Measurements from ENCODE around the gene PLA2G6. TPM values are rescaled to one million over a fixed set of nuclear protein-coding genes. Genes with fewer than 3 reads are reported as not detected.

PLA2G6 gene
- total RNA-seq, 5 donors from 2014 or later (not counting 1 experiment from before 2014, with no cell fraction given) = 93.6 to 197 (median 162) TPM

DNA sequence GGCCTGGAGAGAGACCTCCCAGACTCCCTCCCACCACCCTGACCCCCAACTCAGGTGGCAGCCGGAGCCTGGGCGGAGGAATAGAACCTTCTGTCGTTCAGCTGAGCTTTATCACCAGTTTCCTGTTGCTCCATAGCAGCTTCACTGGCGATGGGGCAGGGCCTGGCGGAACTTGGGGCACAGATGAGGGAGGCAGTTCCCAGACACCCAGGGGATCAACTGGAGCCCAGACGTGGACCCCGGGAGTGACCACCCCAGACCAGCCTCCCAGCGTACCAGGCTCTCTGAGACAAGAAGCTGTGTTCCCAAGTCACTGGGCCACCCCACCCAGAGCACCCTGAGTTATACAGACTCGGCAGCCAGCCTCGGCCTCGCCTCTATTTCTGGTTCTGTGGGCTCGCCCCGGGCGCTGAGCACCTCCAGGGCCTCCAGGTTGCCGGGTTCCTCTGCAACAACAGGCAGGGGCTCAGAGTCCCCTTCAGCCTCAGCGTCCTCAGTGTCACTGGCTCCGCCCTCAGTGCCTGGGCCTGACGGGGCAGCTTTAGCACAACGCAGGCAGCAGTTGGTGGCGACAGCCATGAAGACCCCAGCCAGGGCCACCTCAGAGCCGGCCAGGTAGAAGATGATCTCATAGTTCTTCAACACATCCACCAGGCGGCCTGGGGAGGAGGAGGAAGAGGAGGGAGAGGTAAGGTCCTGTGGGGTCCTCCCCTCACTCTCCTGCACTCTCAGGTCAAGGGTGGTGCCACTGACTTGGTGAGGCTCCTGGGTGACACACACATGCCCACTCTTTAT lies 103.4 kb downstream of the PLA2G6 start:
- H3K27ac Mint-ChIP-seq = no peak overlapping the region
- no peak overlapping the region for H3K4me3 Mint-ChIP-seq
- no peak overlapping the region for H3K27ac ChIP-seq (ENCODE audit: low read length)
- peaks cover 10 to 20% of the 10 kb centered on the region in 2 donors for H3K27me3 Mint-ChIP-seq
- WGBS (ENCODE audit: insufficient coverage) = 86% methylated on average over 14 of the region's 22 CpGs
- ATAC-seq (replicated peaks in 1 of 4) = no peak
- H3K4me3 ChIP-seq (ENCODE audit: control insufficient read depth in 1 of 2, extremely low read depth in 1 of 2, low read length in 1 of 2) = no peak overlapping the region
- H3K36me3 ChIP-seq (ENCODE audit: control insufficient read depth in 2 of 2, extremely low read depth in 1 of 2, insufficient read depth in 1 of 2, low read length in 1 of 2) = peaks cover 2 to 6% of the 10 kb centered on the region in 2 donors
- peaks cover 0 to 7% (median 1%) of the 10 kb centered on the region in 3 donors for H3K4me1 Mint-ChIP-seq
- DNase-seq = no peak
- POLR2A ChIA-PET = no interaction called here
- CTCF ChIA-PET = no interaction called here
- H3K27me3 ChIP-seq (replicated peaks in 1 of 2; ENCODE audit: control insufficient read depth in 2 of 2, extremely low read depth in 1 of 2, insufficient read depth in 2 of 2, low read length in 1 of 2) = peaks cover 0 to 42% of the 10 kb centered on the region in 2 experiments
- H3K9me3 Mint-ChIP-seq = no peaks in the 10 kb centered on the region
- H3K9me3 ChIP-seq = no peaks in the 10 kb centered on the region
- H3K4me1 ChIP-seq (ENCODE audit: control insufficient read depth in 1 of 2, extremely low read depth in 1 of 2, insufficient read depth in 2 of 2, low read length in 2 of 2) = peaks cover 0 to 16% of the 10 kb centered on the region in 2 experiments
- peaks cover 8% of the 10 kb centered on the region for H3K36me3 Mint-ChIP-seq

DNA sequence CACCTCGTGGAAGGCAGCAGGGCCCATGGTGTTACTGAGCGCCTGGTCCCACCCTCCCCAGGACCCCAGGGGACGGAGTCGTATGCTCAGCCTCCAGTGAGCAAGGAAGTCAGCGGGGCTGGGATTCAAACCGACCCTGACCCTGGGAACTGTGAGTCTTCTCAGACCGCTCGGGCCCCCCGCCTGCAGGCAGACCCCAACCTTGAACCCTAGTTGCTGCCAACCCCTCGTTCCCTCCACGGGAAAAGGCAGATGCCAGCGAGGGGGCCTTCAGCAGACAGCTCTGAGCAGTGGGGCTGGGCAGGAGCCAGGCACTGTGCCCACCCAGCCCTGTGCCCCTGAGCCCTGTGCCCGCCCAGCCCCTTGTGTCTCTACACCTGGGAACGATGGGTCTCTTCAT lies 104.0 kb downstream of the PLA2G6 start:
- H3K4me1 ChIP-seq (ENCODE audit: control insufficient read depth in 1 of 2, extremely low read depth in 1 of 2, insufficient read depth in 2 of 2, low read length in 2 of 2) = peaks cover 0 to 16% of the 10 kb centered on the region in 2 experiments
- no peak overlapping the region for H3K4me3 Mint-ChIP-seq
- peaks cover 0 to 35% of the 10 kb centered on the region in 2 experiments for H3K27me3 ChIP-seq (replicated peaks in 1 of 2; ENCODE audit: control insufficient read depth in 2 of 2, extremely low read depth in 1 of 2, insufficient read depth in 2 of 2, low read length in 1 of 2)
- H3K9me3 ChIP-seq = no peaks in the 10 kb centered on the region
- H3K4me1 Mint-ChIP-seq = peaks cover 0 to 7% (median 1%) of the 10 kb centered on the region in 3 donors
- peaks cover 9 to 15% of the 10 kb centered on the region in 2 donors for H3K27me3 Mint-ChIP-seq
- ChIA-PET CTCF (no interaction called here), POLR2A (no interaction called here)
- ATAC-seq (replicated peaks in 1 of 4) (no peak), DNase-seq (no peak)
- no peak overlapping the region for H3K27ac ChIP-seq (ENCODE audit: low read length)
- no peak overlapping the region for H3K27ac Mint-ChIP-seq
- 85% methylated on average over 14 of the region's 14 CpGs for WGBS (ENCODE audit: insufficient coverage)
- H3K4me3 ChIP-seq (ENCODE audit: control insufficient read depth in 1 of 2, extremely low read depth in 1 of 2, low read length in 1 of 2) = no peak overlapping the region
- peaks cover 2 to 13% of the 10 kb centered on the region in 2 donors for H3K36me3 ChIP-seq (ENCODE audit: control insufficient read depth in 2 of 2, extremely low read depth in 1 of 2, insufficient read depth in 1 of 2, low read length in 1 of 2)
- no peaks in the 10 kb centered on the region for H3K9me3 Mint-ChIP-seq
- peaks cover 14% of the 10 kb centered on the region for H3K36me3 Mint-ChIP-seq

DNA sequence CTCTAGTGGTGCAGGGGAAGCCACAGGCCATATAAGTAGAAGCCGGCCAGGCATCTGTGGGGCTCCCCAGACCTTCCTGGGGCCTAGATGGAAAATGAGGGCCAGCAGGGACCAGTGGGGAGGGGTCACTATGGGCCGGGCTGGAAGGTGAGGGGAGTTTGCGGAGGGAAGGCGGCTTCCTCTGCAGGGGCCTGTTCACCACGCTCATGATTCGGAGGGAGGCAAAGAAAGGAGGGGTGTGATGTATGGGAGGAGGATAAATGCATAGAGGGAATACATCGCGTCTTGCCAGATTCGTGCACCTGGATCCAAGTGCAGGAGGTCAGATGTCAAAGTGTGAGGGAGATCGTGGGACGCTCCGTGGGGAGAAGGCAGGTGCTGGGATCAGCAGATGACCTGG lies 104.5 kb downstream of the PLA2G6 start:
- H3K27me3 ChIP-seq (replicated peaks in 1 of 2; ENCODE audit: control insufficient read depth in 2 of 2, extremely low read depth in 1 of 2, insufficient read depth in 2 of 2, low read length in 1 of 2) = peaks cover 0 to 30% of the 10 kb centered on the region in 2 experiments
- ATAC-seq (replicated peaks in 1 of 4) (no peak), DNase-seq (no peak)
- Mint-ChIP-seq H3K4me3 (no peak overlapping the region), H3K4me1 (peaks cover 0 to 7% (median 1%) of the 10 kb centered on the region in 3 donors), H3K27me3 (peaks cover 9 to 15% of the 10 kb centered on the region in 2 donors), H3K27ac (no peak overlapping the region), H3K36me3 (peaks cover 18% of the 10 kb centered on the region), H3K9me3 (no peaks in the 10 kb centered on the region)
- CTCF ChIA-PET = no interaction called here
- no peaks in the 10 kb centered on the region for H3K9me3 ChIP-seq
- H3K36me3 ChIP-seq (ENCODE audit: control insufficient read depth in 2 of 2, extremely low read depth in 1 of 2, insufficient read depth in 1 of 2, low read length in 1 of 2) = peaks cover 2 to 16% of the 10 kb centered on the region in 2 donors
- WGBS (ENCODE audit: insufficient coverage) = 91% methylated on average over 12 of the region's 12 CpGs
- POLR2A ChIA-PET = no interaction called here
- no peak overlapping the region for H3K4me3 ChIP-seq (ENCODE audit: control insufficient read depth in 1 of 2, extremely low read depth in 1 of 2, low read length in 1 of 2)
- no peak overlapping the region for H3K27ac ChIP-seq (ENCODE audit: low read length)
- H3K4me1 ChIP-seq (ENCODE audit: control insufficient read depth in 1 of 2, extremely low read depth in 1 of 2, insufficient read depth in 2 of 2, low read length in 2 of 2) = peaks cover 0 to 11% of the 10 kb centered on the region in 2 experiments

DNA sequence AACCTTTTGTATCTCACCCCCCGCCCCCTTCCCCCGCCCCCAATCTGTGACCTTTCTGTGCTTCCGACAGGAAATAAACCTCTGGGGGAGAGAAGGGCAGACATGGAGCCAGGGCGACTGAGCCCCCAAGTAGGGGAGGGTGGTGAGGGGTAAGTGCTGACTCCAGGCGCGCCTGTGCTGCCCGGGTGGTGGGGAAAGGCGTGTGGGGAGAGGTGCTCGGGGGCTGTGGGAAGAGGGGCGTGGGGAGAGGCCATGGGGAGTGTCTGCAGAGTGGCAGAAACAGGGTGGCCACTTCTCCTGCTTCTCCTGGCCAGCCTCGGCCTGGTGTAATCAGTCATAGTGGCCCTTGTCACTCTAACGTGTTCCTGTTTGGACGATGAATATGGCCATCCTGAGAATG lies 105.7 kb downstream of the PLA2G6 start:
- Histone ChIP-seq H3K9me3 (no peaks in the 10 kb centered on the region), H3K27ac (ENCODE audit: low read length) (no peak overlapping the region), H3K27me3 (replicated peaks in 1 of 2; ENCODE audit: control insufficient read depth in 2 of 2, extremely low read depth in 1 of 2, insufficient read depth in 2 of 2, low read length in 1 of 2) (peaks cover 0 to 21% of the 10 kb centered on the region in 2 experiments), H3K4me3 (ENCODE audit: control insufficient read depth in 1 of 2, extremely low read depth in 1 of 2, low read length in 1 of 2) (no peak overlapping the region), H3K36me3 (ENCODE audit: control insufficient read depth in 2 of 2, extremely low read depth in 1 of 2, insufficient read depth in 1 of 2, low read length in 1 of 2) (peaks cover 7 to 24% of the 10 kb centered on the region in 2 donors), H3K4me1 (ENCODE audit: control insufficient read depth in 1 of 2, extremely low read depth in 1 of 2, insufficient read depth in 2 of 2, low read length in 2 of 2) (peaks cover 0 to 4% of the 10 kb centered on the region in 2 experiments)
- ChIA-PET CTCF (no interaction called here), POLR2A (no interaction called here)
- peaks cover 9 to 12% of the 10 kb centered on the region in 2 donors for H3K27me3 Mint-ChIP-seq
- H3K4me1 Mint-ChIP-seq = peaks cover 0 to 3% (median 0%) of the 10 kb centered on the region in 3 donors
- 91% methylated on average over 8 of the region's 13 CpGs for WGBS (ENCODE audit: insufficient coverage)
- ATAC-seq (replicated peaks in 1 of 4) (no peak), DNase-seq (no peak)
- H3K9me3 Mint-ChIP-seq = no peaks in the 10 kb centered on the region
- H3K4me3 Mint-ChIP-seq = no peak overlapping the region
- no peak overlapping the region for H3K27ac Mint-ChIP-seq
- H3K36me3 Mint-ChIP-seq = peaks cover 23% of the 10 kb centered on the region

DNA sequence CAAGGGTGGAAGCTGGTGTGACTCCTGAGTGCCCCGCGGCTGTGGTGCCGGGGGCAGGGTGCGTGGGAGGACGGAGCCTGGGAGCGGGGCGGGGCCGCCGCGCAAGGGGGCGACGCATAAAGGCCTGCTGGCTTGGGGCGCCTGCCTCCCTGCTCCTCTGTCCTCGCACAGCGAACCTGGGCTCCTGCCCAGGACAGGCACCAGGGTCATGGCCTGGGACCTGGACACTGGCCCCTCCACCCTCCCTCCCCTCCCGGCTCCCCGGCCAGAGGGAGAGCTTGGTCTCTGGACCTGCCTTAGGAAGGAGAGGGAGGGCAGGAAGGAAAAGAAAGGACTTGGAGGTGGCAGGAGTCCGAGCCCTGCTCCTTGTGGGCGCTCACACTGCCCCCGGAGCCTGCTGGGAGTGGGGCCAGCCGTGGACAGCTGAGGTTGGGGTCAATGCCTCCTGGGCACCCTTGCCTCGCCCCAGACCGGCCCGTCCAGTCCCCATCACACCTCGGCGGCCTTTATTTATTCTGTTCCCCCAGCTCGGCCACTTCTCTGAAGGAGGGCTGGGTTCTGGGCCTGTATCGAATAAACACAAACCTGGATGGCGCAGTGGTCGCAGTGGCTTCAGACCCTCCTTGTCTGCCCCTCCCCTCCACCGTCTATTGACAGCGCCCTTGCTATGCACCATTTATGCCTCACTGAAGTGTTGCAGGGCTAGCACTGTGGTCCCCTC lies 106.4 kb downstream of the PLA2G6 start:
- H3K9me3 Mint-ChIP-seq = no peaks in the 10 kb centered on the region
- H3K27me3 Mint-ChIP-seq = peaks cover 8 to 11% of the 10 kb centered on the region in 2 donors
- Histone ChIP-seq H3K4me1 (ENCODE audit: control insufficient read depth in 1 of 2, extremely low read depth in 1 of 2, insufficient read depth in 2 of 2, low read length in 2 of 2) (no peaks in the 10 kb centered on the region), H3K4me3 (ENCODE audit: control insufficient read depth in 1 of 2, extremely low read depth in 1 of 2, low read length in 1 of 2) (no peak overlapping the region), H3K27me3 (replicated peaks in 1 of 2; ENCODE audit: control insufficient read depth in 2 of 2, extremely low read depth in 1 of 2, insufficient read depth in 2 of 2, low read length in 1 of 2) (peaks cover 0 to 16% of the 10 kb centered on the region in 2 experiments), H3K27ac (ENCODE audit: low read length) (no peak overlapping the region), H3K36me3 (ENCODE audit: control insufficient read depth in 2 of 2, extremely low read depth in 1 of 2, insufficient read depth in 1 of 2, low read length in 1 of 2) (peaks cover 7 to 24% of the 10 kb centered on the region in 2 donors), H3K9me3 (no peaks in the 10 kb centered on the region)
- peaks cover 28% of the 10 kb centered on the region for H3K36me3 Mint-ChIP-seq
- H3K4me1 Mint-ChIP-seq = peaks cover 0 to 3% (median 0%) of the 10 kb centered on the region in 3 donors
- ChIA-PET POLR2A (interaction anchor here in 1 of 2 donors (0.6 kb wide), 1 partner anchor 70 kb away, joined by 3 read pairs; no protein-coding TSS in a partner anchor), CTCF (no interaction called here)
- no peak overlapping the region for H3K27ac Mint-ChIP-seq
- WGBS (ENCODE audit: insufficient coverage) = 96% methylated on average over 29 of the region's 32 CpGs
- ATAC-seq (replicated peaks in 1 of 4) = no peak
- H3K4me3 Mint-ChIP-seq = no peak overlapping the region
- no peak for DNase-seq

DNA sequence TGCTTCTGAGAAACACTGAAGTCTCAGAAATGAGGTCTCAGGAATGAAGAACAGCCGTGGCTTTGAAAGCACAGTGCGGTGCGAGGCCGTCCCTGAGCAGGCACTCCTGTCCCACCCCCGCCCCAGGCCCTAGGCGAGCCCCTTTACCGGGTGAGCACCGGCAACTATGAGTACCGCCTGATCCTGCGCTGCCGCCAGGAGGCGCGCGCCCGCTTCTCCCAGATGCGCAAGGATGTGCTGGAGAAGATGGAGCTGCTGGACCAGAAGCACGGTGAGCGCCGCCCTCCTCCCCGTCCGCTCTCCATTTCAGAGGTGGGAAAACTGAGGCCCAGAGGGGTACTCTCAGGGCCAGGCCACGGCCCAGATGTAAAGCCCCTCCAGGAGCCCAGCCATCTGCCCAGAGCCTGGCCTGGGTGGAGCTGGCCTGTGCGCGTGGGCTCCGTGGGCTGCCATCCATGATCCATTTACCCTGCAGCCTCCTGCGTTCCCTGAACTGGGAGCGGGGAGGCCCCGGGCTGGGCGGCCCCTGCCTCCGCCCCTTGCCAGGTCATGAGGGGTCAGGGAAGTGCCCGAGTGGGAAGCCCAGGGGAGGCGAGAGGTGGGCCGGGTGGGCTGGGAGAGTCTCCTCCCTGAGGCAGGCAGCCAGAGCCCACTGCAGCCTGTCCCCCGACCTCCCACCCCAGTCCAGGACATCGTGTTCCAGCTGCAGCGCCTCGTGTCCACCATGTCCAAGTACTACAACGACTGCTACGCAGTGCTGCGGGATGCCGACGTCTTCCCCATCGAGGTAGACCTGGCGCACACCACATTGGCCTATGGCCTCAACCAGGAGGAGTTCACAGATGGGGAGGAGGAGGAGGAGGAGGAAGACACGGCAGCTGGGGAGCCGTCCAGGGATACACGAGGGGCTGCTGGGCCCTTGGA lies 107.2 kb downstream of the PLA2G6 start:
- peaks cover under 1 to 3% of the 10 kb centered on the region in 2 donors for H3K27me3 Mint-ChIP-seq
- H3K9me3 Mint-ChIP-seq = no peaks in the 10 kb centered on the region
- H3K9me3 ChIP-seq = no peaks in the 10 kb centered on the region
- no peak overlapping the region for H3K4me3 ChIP-seq (ENCODE audit: control insufficient read depth in 1 of 2, extremely low read depth in 1 of 2, low read length in 1 of 2)
- ChIA-PET CTCF (no interaction called here), POLR2A (no interaction called here)
- H3K27me3 ChIP-seq (replicated peaks in 1 of 2; ENCODE audit: control insufficient read depth in 2 of 2, extremely low read depth in 1 of 2, insufficient read depth in 2 of 2, low read length in 1 of 2) = peaks cover 0 to 8% of the 10 kb centered on the region in 2 experiments
- DNase-seq (no peak), ATAC-seq (replicated peaks in 1 of 4) (no peak)
- H3K4me1 Mint-ChIP-seq = no peaks in the 10 kb centered on the region
- H3K36me3 Mint-ChIP-seq = peaks cover 34% of the 10 kb centered on the region
- WGBS (ENCODE audit: insufficient coverage) = 93% methylated on average over 39 of the region's 47 CpGs
- H3K4me3 Mint-ChIP-seq = no peak overlapping the region
- peaks cover 7 to 28% of the 10 kb centered on the region in 2 donors for H3K36me3 ChIP-seq (ENCODE audit: control insufficient read depth in 2 of 2, extremely low read depth in 1 of 2, insufficient read depth in 1 of 2, low read length in 1 of 2)
- H3K4me1 ChIP-seq (ENCODE audit: control insufficient read depth in 1 of 2, extremely low read depth in 1 of 2, insufficient read depth in 2 of 2, low read length in 2 of 2) = no peaks in the 10 kb centered on the region
- H3K27ac Mint-ChIP-seq = no peak overlapping the region
- H3K27ac ChIP-seq (ENCODE audit: low read length) = no peak overlapping the region
